ENCODE measurements around the gene SRPK2. TPM values are rescaled to one million over a fixed set of nuclear protein-coding genes. Genes with fewer than 3 reads are reported as not detected.
"Not testable (repeated sequence)": the region's sequence is repeated elsewhere in the genome, so short reads cannot be mapped to it uniquely, and the experiment has no call there.

SRPK2 gene
- total RNA-seq, 1 donor from 2014 or later, result 58.5 TPM

GRCh38 chr7:105339404-105340323, 49.1 kb downstream of the SRPK2 start:
- no peaks in the 10 kb centered on the region for H3K27me3 Mint-ChIP-seq (ENCODE audit: low read depth)
- no peak overlapping the region for H3K4me3 Mint-ChIP-seq (ENCODE audit: unreplicated experiment)
- TF ChIP-seq, protein P1, sequence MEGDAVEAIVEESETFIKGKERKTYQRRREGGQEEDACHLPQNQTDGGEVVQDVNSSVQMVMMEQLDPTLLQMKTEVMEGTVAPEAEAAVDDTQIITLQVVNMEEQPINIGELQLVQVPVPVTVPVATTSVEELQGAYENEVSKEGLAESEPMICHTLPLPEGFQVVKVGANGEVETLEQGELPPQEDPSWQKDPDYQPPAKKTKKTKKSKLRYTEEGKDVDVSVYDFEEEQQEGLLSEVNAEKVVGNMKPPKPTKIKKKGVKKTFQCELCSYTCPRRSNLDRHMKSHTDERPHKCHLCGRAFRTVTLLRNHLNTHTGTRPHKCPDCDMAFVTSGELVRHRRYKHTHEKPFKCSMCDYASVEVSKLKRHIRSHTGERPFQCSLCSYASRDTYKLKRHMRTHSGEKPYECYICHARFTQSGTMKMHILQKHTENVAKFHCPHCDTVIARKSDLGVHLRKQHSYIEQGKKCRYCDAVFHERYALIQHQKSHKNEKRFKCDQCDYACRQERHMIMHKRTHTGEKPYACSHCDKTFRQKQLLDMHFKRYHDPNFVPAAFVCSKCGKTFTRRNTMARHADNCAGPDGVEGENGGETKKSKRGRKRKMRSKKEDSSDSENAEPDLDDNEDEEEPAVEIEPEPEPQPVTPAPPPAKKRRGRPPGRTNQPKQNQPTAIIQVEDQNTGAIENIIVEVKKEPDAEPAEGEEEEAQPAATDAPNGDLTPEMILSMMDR (IDR thresholded peaks at IDR 0.05), result no peak
- H3K9me3 Mint-ChIP-seq (ENCODE audit: low read depth), result no peaks in the 10 kb centered on the region
- H3K36me3 Mint-ChIP-seq (ENCODE audit: low read depth), result no peaks in the 10 kb centered on the region
- H3K4me1 Mint-ChIP-seq (ENCODE audit: low read depth), result peaks cover 27% of the 10 kb centered on the region
- peak overlapping the region; percentile 8 for H3K27ac Mint-ChIP-seq (ENCODE audit: unreplicated experiment)
- DNase-seq (ENCODE audit: low spot score), result no peak

DNA sequence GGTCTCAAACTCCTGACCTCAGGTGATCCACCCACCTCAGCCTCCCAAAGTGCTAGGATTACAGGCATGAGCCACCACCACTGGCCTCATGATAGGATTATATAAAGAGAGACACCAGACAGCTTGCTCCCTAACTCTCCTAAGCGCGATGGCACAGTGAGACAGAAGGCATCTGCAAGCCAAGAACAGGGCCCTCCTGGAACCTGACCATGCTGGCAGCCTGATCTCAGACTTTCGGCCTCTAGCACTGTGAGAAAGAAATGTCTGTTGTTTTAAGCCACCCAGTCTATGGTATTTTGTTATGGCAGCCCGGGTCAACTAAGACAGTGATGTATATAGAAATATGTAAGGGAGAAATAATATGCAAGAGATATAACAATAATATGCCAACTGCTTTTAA, 51.2 kb downstream of the SRPK2 start:
- peak overlapping the region; percentile 70 for H3K27ac Mint-ChIP-seq (ENCODE audit: unreplicated experiment)
- no peak for DNase-seq (ENCODE audit: low spot score)
- TF ChIP-seq, protein P1 (IDR thresholded peaks at IDR 0.05), result no peak
- H3K36me3 Mint-ChIP-seq (ENCODE audit: low read depth), result no peaks in the 10 kb centered on the region
- no peak overlapping the region for H3K4me3 Mint-ChIP-seq (ENCODE audit: unreplicated experiment)
- no peaks in the 10 kb centered on the region for H3K27me3 Mint-ChIP-seq (ENCODE audit: low read depth)
- no peaks in the 10 kb centered on the region for H3K9me3 Mint-ChIP-seq (ENCODE audit: low read depth)
- peaks cover 25% of the 10 kb centered on the region for H3K4me1 Mint-ChIP-seq (ENCODE audit: low read depth)

DNA sequence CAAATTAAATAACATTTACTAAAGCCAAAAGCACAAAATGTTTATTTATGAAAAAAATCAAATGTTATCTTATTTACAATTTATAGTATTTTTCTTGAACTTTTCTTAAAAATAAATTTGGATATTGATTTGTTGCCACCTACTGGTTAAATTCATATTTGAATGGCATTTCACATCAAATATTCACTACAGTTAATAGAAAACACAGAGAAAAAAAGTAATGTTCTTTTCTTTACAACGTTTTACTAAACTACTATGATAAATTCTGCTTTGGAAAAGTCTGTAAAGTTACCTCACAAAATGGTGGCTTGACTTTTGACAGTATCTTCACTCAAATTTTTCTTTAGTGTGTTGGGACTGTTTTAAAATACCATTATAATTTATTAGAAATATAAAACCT, 52.7 kb downstream of the SRPK2 start:
- H3K27ac Mint-ChIP-seq (ENCODE audit: unreplicated experiment), result no peak overlapping the region
- no peaks in the 10 kb centered on the region for H3K9me3 Mint-ChIP-seq (ENCODE audit: low read depth)
- H3K27me3 Mint-ChIP-seq (ENCODE audit: low read depth), result no peaks in the 10 kb centered on the region
- H3K4me1 Mint-ChIP-seq (ENCODE audit: low read depth), result peaks cover 36% of the 10 kb centered on the region
- no peaks in the 10 kb centered on the region for H3K36me3 Mint-ChIP-seq (ENCODE audit: low read depth)
- DNase-seq (ENCODE audit: low spot score), result no peak
- no peak overlapping the region for H3K4me3 Mint-ChIP-seq (ENCODE audit: unreplicated experiment)
- TF ChIP-seq, protein P1 (IDR thresholded peaks at IDR 0.05), result peak; percentile 84

DNA sequence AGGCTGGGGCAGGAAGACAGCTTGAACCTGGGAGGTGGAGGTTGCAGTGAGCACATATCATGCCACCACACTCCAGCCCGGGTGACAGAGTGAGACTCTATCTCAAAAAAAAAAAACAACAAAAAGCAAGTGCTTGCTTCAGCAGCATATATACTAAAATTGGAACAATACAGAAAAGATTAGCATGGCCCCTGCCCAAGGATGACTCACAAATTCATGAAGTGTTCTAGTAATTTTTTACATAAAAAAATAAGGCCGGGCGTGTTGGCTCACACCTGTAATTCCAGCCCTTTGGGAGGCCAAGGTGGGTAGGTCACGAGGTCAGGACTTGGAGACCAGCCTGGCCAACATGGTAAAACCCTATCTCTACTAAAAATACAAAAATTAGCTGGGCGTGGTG, 56.1 kb downstream of the SRPK2 start:
- H3K4me1 Mint-ChIP-seq (ENCODE audit: low read depth), result peaks cover 27% of the 10 kb centered on the region
- not testable (repeated sequence) for H3K27ac Mint-ChIP-seq (ENCODE audit: unreplicated experiment); H3K9me3 Mint-ChIP-seq (ENCODE audit: low read depth); H3K27me3 Mint-ChIP-seq (ENCODE audit: low read depth); DNase-seq (ENCODE audit: low spot score); H3K36me3 Mint-ChIP-seq (ENCODE audit: low read depth); H3K4me3 Mint-ChIP-seq (ENCODE audit: unreplicated experiment)

GRCh38 chr7:105330526-105330925, 58.2 kb downstream of the SRPK2 start:
- no peak for DNase-seq (ENCODE audit: low spot score)
- Mint-ChIP-seq H3K27me3 (ENCODE audit: low read depth) (no peaks in the 10 kb centered on the region), H3K27ac (ENCODE audit: unreplicated experiment) (no peak overlapping the region), H3K4me1 (ENCODE audit: low read depth) (peaks cover 20% of the 10 kb centered on the region), H3K9me3 (ENCODE audit: low read depth) (no peaks in the 10 kb centered on the region), H3K36me3 (ENCODE audit: low read depth) (no peaks in the 10 kb centered on the region), H3K4me3 (ENCODE audit: unreplicated experiment) (no peak overlapping the region)
- TF ChIP-seq, protein P1 (IDR thresholded peaks at IDR 0.05), result no peak

GRCh38 chr7:105327201-105327600, 61.5 kb downstream of the SRPK2 start:
- no peaks in the 10 kb centered on the region for H3K27me3 Mint-ChIP-seq (ENCODE audit: low read depth)
- DNase-seq (ENCODE audit: low spot score), result no peak
- peaks cover 31% of the 10 kb centered on the region for H3K4me1 Mint-ChIP-seq (ENCODE audit: low read depth)
- H3K27ac Mint-ChIP-seq (ENCODE audit: unreplicated experiment), result no peak overlapping the region
- no peaks in the 10 kb centered on the region for H3K36me3 Mint-ChIP-seq (ENCODE audit: low read depth)
- H3K4me3 Mint-ChIP-seq (ENCODE audit: unreplicated experiment), result no peak overlapping the region
- no peaks in the 10 kb centered on the region for H3K9me3 Mint-ChIP-seq (ENCODE audit: low read depth)
- TF ChIP-seq, protein P1 (IDR thresholded peaks at IDR 0.05), result no peak
